Ascending aorta (tissue), 2 donors: ENCODE measurements around the gene ECHS1. TPM values are rescaled to one million over a fixed set of nuclear protein-coding genes. Genes with fewer than 3 reads are reported as not detected.

ENCODE experiments used
- DNase-seq, 2 donors: peaks; one replicate each; pipeline ENCODE4 v3.0.0-alpha.2; 2019; ENCODE audit warnings: low spot score in 2 of 2
- H3K27ac ChIP-seq, 2 donors: fragments of 200-600 bp; sonication (generic); one replicate each; pipeline ENCODE4 v1.5.1; 2016 to 2017; ENCODE audit warnings: mild to moderate bottlenecking in 1 of 2
- H3K27me3 ChIP-seq: fragments of 200-600 bp; sonication (generic); one replicate; pipeline ENCODE4 v1.5.1; 2017
- H3K36me3 ChIP-seq, 2 donors: fragments of 200-600 bp; sonication (generic); one replicate each; pipeline ENCODE4 v1.5.1; 2016
- H3K4me1 ChIP-seq, 2 donors: fragments of 200-600 bp; sonication (generic); one replicate each; pipeline ENCODE4 v1.5.1; 2016 to 2017; ENCODE audit warnings: mild to moderate bottlenecking in 1 of 2
- H3K4me3 ChIP-seq, 2 donors: fragments of 200-600 bp; sonication (generic); one replicate each; pipeline ENCODE4 v1.5.1; 2016 to 2017; ENCODE audit warnings: mild to moderate bottlenecking in 1 of 2
- H3K9me3 ChIP-seq, 2 donors: fragments of 200-600 bp; sonication (generic); one replicate each; pipeline ENCODE4 v1.5.1; 2016
- CTCF ChIP-seq, 3 experiments: fragments of 200-600 bp in 2 of 3; fragments of 450-650 bp in 1 of 3; sonication (generic) in 2 of 3; IDR thresholded peaks; one replicate each; pipeline ENCODE4 v1.5.1; 2016 to 2019; ENCODE audit warnings: antibody characterized with exemption in 3 of 3, mild to moderate bottlenecking in 1 of 3, moderate library complexity in 1 of 3
- intact Hi-C: fragments of 100-400 bp; cut with DNase I; formaldehyde crosslinking; loops from one replicate; pipeline ENCODE4 v1.15.1; 2023
- total RNA-seq: library from RNA; depleted of rRNA; stranded (reverse); fragments of >200 nt; gene quantifications from one replicate; pipeline ENCODE4 v1.1.0, GENCODE V29; 2016

The ECHS1 gene
- total RNA-seq, 1 donor from 2014 or later = 68.0 TPM

- Histone ChIP-seq H3K36me3 (peaks cover 19 to 22% of the 10 kb centered on the region in 2 donors), H3K4me3 (no peak overlapping the region), H3K4me1 (peaks cover 0 to 3% of the 10 kb centered on the region in 2 donors), H3K9me3 (no peaks in the 10 kb centered on the region), H3K27ac (no peak overlapping the region), H3K27me3 (no peaks in the 10 kb centered on the region)
- no peak for DNase-seq
- intact Hi-C loops = no loop called here
- TF ChIP-seq CTCF (IDR thresholded peaks at IDR 0.05) = no peak
Observed at GRCh38 chr10:133313192-133313591, 60.0 kb downstream of the ECHS1 start.

GRCh38 chr10:133312769-133313145 is 60.4 kb downstream of the ECHS1 start:
- Histone ChIP-seq H3K4me3 (no peak overlapping the region), H3K36me3 (peaks cover 19 to 22% of the 10 kb centered on the region in 2 donors), H3K27me3 (no peaks in the 10 kb centered on the region), H3K4me1 (peaks cover 0 to 5% of the 10 kb centered on the region in 2 donors), H3K9me3 (no peaks in the 10 kb centered on the region), H3K27ac (no peak overlapping the region)
- TF ChIP-seq CTCF (IDR thresholded peaks at IDR 0.05) = no peak
- DNase-seq = no peak
- intact Hi-C loops = no loop called here

Other genes with a start within 250 kb of the ECHS1 start
- 0.21 TPM for gene KNDC1, start 213.1 kb downstream of the ECHS1 start, total RNA-seq
- not detected for gene UTF1, start 143.1 kb downstream of the ECHS1 start, total RNA-seq
- gene VENTX, start 135.5 kb downstream of the ECHS1 start, total RNA-seq = 1.5 TPM
- gene ADAM8, start 96.5 kb downstream of the ECHS1 start, total RNA-seq = 21.4 TPM
- 72.4 TPM for gene TUBGCP2, start 64.5 kb downstream of the ECHS1 start, total RNA-seq
- gene ZNF511, start 64.4 kb downstream of the ECHS1 start, total RNA-seq = 51.8 TPM
- not detected for gene CALY, start 36.5 kb downstream of the ECHS1 start, total RNA-seq
- gene PRAP1, start 26.0 kb downstream of the ECHS1 start, total RNA-seq = not detected
- 38.5 TPM for gene FUOM, start 15.3 kb downstream of the ECHS1 start, total RNA-seq
- gene PAOX, start 5.9 kb upstream of the ECHS1 start, total RNA-seq = 1.4 TPM
- gene MTG1, start 20.8 kb upstream of the ECHS1 start, total RNA-seq = 37.8 TPM
- not detected for gene SPRN, start 51.3 kb upstream of the ECHS1 start, total RNA-seq
- gene SCART1, start 80.6 kb upstream of the ECHS1 start, total RNA-seq = 4.8 TPM
- gene CYP2E1, start 154.0 kb upstream of the ECHS1 start, total RNA-seq = 11.9 TPM
- not detected for gene SYCE1, start 192.2 kb upstream of the ECHS1 start, total RNA-seq